ENCODE data around the gene TCAP. TPM values are rescaled to one million over a fixed set of nuclear protein-coding genes. Genes with fewer than 3 reads are reported as not detected.

TCAP gene
- total and polyA plus RNA-seq, 10 of the 15 experiments (the other 5 are each of a cell fraction or from before 2014, with no cell fraction given): 0.17 to 1.0 (median 0.36) TPM; not detected in 3

DNA sequence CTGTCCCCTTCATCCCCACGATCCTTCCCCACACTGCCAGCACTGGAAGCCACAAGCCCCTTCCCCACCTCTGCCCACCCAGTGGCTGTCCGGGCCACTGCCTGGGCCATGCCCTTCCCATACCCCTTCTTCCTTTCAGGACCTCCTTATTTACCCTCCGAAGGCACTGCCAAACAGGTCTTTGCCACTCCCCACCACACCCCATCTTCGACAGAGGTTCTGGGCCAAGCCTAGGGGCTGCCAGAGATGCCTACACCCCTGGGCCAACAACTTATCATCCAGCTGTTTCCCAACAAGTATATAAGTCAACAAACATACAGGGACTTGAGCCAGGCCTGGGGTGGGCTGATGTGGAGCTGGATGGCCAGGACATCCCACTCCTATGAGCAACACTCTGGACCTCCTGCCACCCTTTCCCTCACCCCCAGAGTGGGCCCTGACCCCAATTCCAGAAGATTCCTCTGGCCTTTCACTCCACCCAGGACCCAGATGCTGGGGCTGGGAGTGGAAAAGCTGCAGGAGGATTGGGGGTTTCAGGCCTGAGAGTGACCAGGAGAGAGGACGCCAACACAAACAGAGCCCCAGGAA, 39.9 kb upstream of the TCAP start:
- Histone ChIP-seq H3K9ac (ENCODE audit: control insufficient read depth, insufficient read depth, low read length) (no peak overlapping the region), H4K20me1 (ENCODE audit: control insufficient read depth, insufficient read depth) (no peaks in the 10 kb centered on the region), H3K4me2 (ENCODE audit: control insufficient read depth, insufficient read depth) (no peak overlapping the region), H2AFZ (ENCODE audit: control insufficient read depth, low read depth, low read length) (no peak overlapping the region), H3K4me1 (ENCODE audit: control insufficient read depth, insufficient read depth, low read length) (peaks cover 5% of the 10 kb centered on the region), H3K4me3 (no peak overlapping the region), H3K27me3 (replicated peaks in 1 of 2; ENCODE audit: control insufficient read depth in 2 of 2, insufficient read depth in 2 of 2, low read length in 1 of 2) (peaks cover 7 to 8% of the 10 kb centered on the region in 2 experiments), H3K9me3 (replicated peaks; ENCODE audit: control insufficient read depth, insufficient read depth, low read length) (no peaks in the 10 kb centered on the region), H3K79me2 (ENCODE audit: control insufficient read depth, insufficient read depth, low read length) (no peaks in the 10 kb centered on the region), H3K36me3 (ENCODE audit: control insufficient read depth in 2 of 2, insufficient read depth in 2 of 2, low read length in 1 of 2) (no peaks in the 10 kb centered on the region), H3K27ac (ENCODE audit: control insufficient read depth, insufficient read depth) (no peak overlapping the region)
- ChIA-PET RAD21 (ENCODE audit: unreplicated experiment) (interaction anchor here (1.1 to 1.2 kb wide), 2 partner anchors 77 to 128 kb away, joined by 4 read pairs; no protein-coding TSS in a partner anchor), POLR2A (no interaction called here), SMC1A (ENCODE audit: uncharacterized antibody, unreplicated experiment) (interaction anchor here (1.0 to 5.4 kb wide), 2 partner anchors 77 to 128 kb away, joined by 3 to 36 read pairs; no protein-coding TSS in a partner anchor), CTCF (interaction anchor here (0.6 to 8.9 kb wide), 9 partner anchors 12 to 355 kb away, joined by 3 to 225 read pairs (median 7); partner anchors contain the start of genes MIEN1, PNMT, PSMD3 and STARD3)
- no peak for DNase-seq (ENCODE audit: low read depth, low spot score)
- WGBS (ENCODE audit: insufficient coverage, insufficient replicate concordance, low lambda C conversion rate, missing lambda C conversion rate): 26% methylated on average over 4 of the region's 5 CpGs
- in situ Hi-C loops (cut with MboI) (no loop called here), intact Hi-C loops (cut with micrococcal nuclease; ENCODE audit: unreplicated experiment) (no loop called here)
- ATAC-seq: no peak
- no peak for FAIRE-seq
- TF ChIP-seq YBX1 (IDR thresholded peaks at IDR 0.05): no peak
- TF ChIP-seq KLF5 (IDR thresholded peaks at IDR 0.05; ENCODE audit: partially characterized antibody): no peak
- no peak for TF ChIP-seq NFYB (IDR thresholded peaks at IDR 0.05; ENCODE audit: insufficient read depth, low read depth, low read length)
- no peak for TF ChIP-seq MTA2 (IDR thresholded peaks at IDR 0.05; ENCODE audit: low read depth)
- no peak for TF ChIP-seq SMAD1 (IDR thresholded peaks at IDR 0.05; ENCODE audit: low read depth, partially characterized antibody)
- no peak for TF ChIP-seq RUNX3 (IDR thresholded peaks at IDR 0.05; ENCODE audit: low read length)
- TF ChIP-seq ZNF592 (IDR thresholded peaks at IDR 0.05): no peak
- no peak for TF ChIP-seq ZBTB40 (IDR thresholded peaks at IDR 0.05; ENCODE audit: borderline replicate concordance)
- no peak for TF ChIP-seq SIX5 (IDR thresholded peaks at IDR 0.05; ENCODE audit: low read depth, low read length, severe bottlenecking)
- BruUV-seq (replicated peaks): no TSS peak
